Ishikawa (cell line): ENCODE results near the gene POU3F3.

Experiments used
- CEBPB ChIP-seq: IDR thresholded peaks from 2 replicates; pipeline ENCODE4 v1.6.1; 2012
- EGR1 ChIP-seq: IDR thresholded peaks from 2 replicates; pipeline ENCODE4 v1.6.1; 2012
- EP300 ChIP-seq: IDR thresholded peaks from 2 replicates; pipeline ENCODE4 v1.6.1; 2012; ENCODE audit warnings: borderline replicate concordance
- MAX ChIP-seq: IDR thresholded peaks from 2 replicates; pipeline ENCODE4 v1.6.1; 2012
- REST ChIP-seq: IDR thresholded peaks from 2 replicates; pipeline ENCODE4 v1.6.1; 2012; ENCODE audit warnings: low read depth, mild to moderate bottlenecking
- TEAD4 ChIP-seq: IDR thresholded peaks from 2 replicates; pipeline ENCODE4 v1.6.1; 2012
- USF1 ChIP-seq: IDR thresholded peaks from 2 replicates; pipeline ENCODE4 v1.6.1; 2012
- YY1 ChIP-seq: IDR thresholded peaks from 2 replicates; pipeline ENCODE4 v1.6.1; 2012; ENCODE audit warnings: low read depth

GRCh38 chr2:104852090-104852666 is 1.7 kb upstream of the POU3F3 start:
- TF ChIP-seq EP300 (no peak), EGR1 (no peak), REST (no peak), YY1 (no peak), MAX (no peak), USF1 (no peak), TEAD4 (no peak), CEBPB (no peak)
